CD4-positive, CD25-positive, alpha-beta regulatory T cell (primary cell): ENCODE measurements around the gene ZNF839. TPM values are rescaled to one million over a fixed set of nuclear protein-coding genes. Genes with fewer than 3 reads are reported as not detected.
"Not testable (repeated sequence)": the region's sequence is repeated elsewhere in the genome, so short reads cannot be mapped to it uniquely, and the experiment has no call there.

Experiments used
- ATAC-seq, 2 donors: fragments of 150-1000 bp; cut with Tn5 transposase; one replicate each; pipeline ENCODE4 v1.10.0; 2021; ENCODE audit warnings: low read depth in 2 of 2, moderate number of reproducible peaks in 2 of 2, moderate library complexity in 1 of 2
- DNase-seq, 3 donors: peaks; one replicate each; pipeline versions ENCODE4 v3.0.0 to v3.0.0-alpha.2; 2012 to 2022; ENCODE audit warnings: mixed read lengths in 1 of 3
- H3K27ac ChIP-seq: one replicate; pipeline ENCODE4 v1.7.0; 2013; ENCODE audit warnings: mild to moderate bottlenecking, low read length; ENCODE audit not compliant: insufficient read depth, poor library complexity, severe bottlenecking
- H3K27me3 ChIP-seq: one replicate; pipeline ENCODE4 v1.7.0; 2013; ENCODE audit warnings: low read length; ENCODE audit not compliant: control insufficient read depth, insufficient read depth
- H3K36me3 ChIP-seq: one replicate; pipeline ENCODE4 v1.7.0; 2013; ENCODE audit warnings: mild to moderate bottlenecking, low read length, moderate library complexity; ENCODE audit not compliant: control insufficient read depth, insufficient read depth
- H3K4me1 ChIP-seq: 2 replicates; pipeline ENCODE4 v1.7.0; 2013; ENCODE audit warnings: mild to moderate bottlenecking, low read length; ENCODE audit not compliant: insufficient read depth, control insufficient read depth, poor library complexity, severe bottlenecking
- H3K4me3 ChIP-seq: one replicate; pipeline ENCODE4 v1.7.0; 2013; ENCODE audit warnings: low read depth, mild to moderate bottlenecking, low read length, moderate library complexity
- H3K9me3 ChIP-seq, 2 experiments: 1 replicate in 1 of 2; 2 replicates in 1 of 2; pipeline ENCODE4 v1.7.0; 2013; ENCODE audit warnings: low read length in 2 of 2, mild to moderate bottlenecking in 1 of 2, moderate library complexity in 1 of 2; ENCODE audit not compliant: control insufficient read depth in 2 of 2
- H3K27ac Mint-ChIP-seq, 3 donors: one replicate each; pipeline ENCODE4 v1.8.0; 2020 to 2022; ENCODE audit warnings: mild to moderate bottlenecking in 3 of 3, mixed read lengths in 3 of 3, moderate library complexity in 2 of 3
- H3K27me3 Mint-ChIP-seq: one replicate; pipeline ENCODE4 v1.8.0; 2022; ENCODE audit warnings: mild to moderate bottlenecking, mixed read lengths
- H3K36me3 Mint-ChIP-seq: one replicate; pipeline ENCODE4 v1.8.0; 2020; ENCODE audit warnings: mixed read lengths
- H3K4me1 Mint-ChIP-seq, 4 donors: one replicate each; pipeline ENCODE4 v1.8.0; 2020 to 2022; ENCODE audit warnings: mixed read lengths in 4 of 4, mild to moderate bottlenecking in 1 of 4
- H3K4me3 Mint-ChIP-seq, 4 donors: one replicate each; pipeline ENCODE4 v1.8.0; 2020 to 2022; ENCODE audit warnings: mild to moderate bottlenecking in 4 of 4, mixed read lengths in 4 of 4, moderate library complexity in 3 of 4
- H3K9me3 Mint-ChIP-seq, 7 donors: one replicate each; pipeline ENCODE4 v1.8.0; 2020 to 2022; ENCODE audit warnings: mixed read lengths in 7 of 7, mild to moderate bottlenecking in 3 of 7, moderate library complexity in 2 of 7
- polyA plus RNA-seq, 4 donors: library from polyadenylated mRNA; unstranded; fragments of 300-500 nt; fragmentation: Illumina TruSeq; gene quantifications; one replicate each; pipeline ENCODE4 v1.2.3, GENCODE V29; 2021
- total RNA-seq: library from RNA; stranded (reverse); gene quantifications from one replicate; pipeline ENCODE4 v1.2.3, GENCODE V29; 2022

ZNF839 gene
- total and polyA plus RNA-seq, 5 donors from 2014 or later = 3.1 to 15.3 (median 4.4) TPM

DNA sequence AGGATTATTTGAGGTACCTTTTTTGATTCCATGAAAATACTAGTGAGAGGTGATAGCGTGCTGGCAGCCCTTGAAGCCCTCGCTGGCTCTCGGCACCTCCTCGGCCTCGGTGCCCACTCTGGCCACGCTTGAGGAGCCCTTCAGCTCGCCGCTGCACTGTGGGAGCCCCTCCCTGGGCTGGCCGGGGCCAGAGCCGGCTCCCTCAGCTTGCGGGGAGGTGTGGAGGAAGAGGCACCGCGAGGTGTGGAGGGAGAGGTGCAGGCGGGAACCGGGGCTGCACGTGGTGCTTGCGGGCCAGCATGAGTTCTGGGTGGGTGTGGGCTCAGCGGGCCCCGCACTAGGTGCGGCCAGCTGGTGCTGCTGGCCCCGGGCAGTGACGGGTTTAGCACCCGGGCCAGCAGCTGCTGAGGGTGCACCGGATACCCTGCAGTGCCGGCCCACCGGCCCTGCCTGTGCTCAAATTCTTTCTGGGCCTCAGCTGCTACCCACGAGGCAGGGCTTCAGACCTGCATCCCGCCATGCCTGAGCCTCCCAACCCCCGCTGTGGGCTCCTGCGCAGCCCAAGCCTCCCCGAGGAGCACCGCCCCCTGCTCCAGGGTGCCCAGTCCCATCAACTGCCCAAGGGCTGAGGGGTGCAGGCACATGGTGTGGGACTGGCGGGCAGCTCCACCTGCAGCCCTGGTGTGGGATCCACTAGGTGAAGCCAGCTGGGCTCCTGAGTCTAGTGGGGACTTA, 21.9 kb upstream of the ZNF839 start:
- DNase-seq (no peak), ATAC-seq (no peak)
- Histone ChIP-seq H3K27me3 (no peaks in the 10 kb centered on the region), H3K4me3 (no peak overlapping the region), H3K4me1 (no peaks in the 10 kb centered on the region), H3K27ac (no peak overlapping the region), H3K36me3 (no peaks in the 10 kb centered on the region), H3K9me3 (no peaks in the 10 kb centered on the region)
- H3K36me3 Mint-ChIP-seq = no peaks in the 10 kb centered on the region
- H3K27me3 Mint-ChIP-seq = peaks cover 16% of the 10 kb centered on the region
- no peak overlapping the region for H3K4me3 Mint-ChIP-seq
- peaks cover 0 to 1% (median 0%) of the 10 kb centered on the region in 7 donors for H3K9me3 Mint-ChIP-seq
- no peaks in the 10 kb centered on the region for H3K4me1 Mint-ChIP-seq
- no peak overlapping the region for H3K27ac Mint-ChIP-seq

DNA sequence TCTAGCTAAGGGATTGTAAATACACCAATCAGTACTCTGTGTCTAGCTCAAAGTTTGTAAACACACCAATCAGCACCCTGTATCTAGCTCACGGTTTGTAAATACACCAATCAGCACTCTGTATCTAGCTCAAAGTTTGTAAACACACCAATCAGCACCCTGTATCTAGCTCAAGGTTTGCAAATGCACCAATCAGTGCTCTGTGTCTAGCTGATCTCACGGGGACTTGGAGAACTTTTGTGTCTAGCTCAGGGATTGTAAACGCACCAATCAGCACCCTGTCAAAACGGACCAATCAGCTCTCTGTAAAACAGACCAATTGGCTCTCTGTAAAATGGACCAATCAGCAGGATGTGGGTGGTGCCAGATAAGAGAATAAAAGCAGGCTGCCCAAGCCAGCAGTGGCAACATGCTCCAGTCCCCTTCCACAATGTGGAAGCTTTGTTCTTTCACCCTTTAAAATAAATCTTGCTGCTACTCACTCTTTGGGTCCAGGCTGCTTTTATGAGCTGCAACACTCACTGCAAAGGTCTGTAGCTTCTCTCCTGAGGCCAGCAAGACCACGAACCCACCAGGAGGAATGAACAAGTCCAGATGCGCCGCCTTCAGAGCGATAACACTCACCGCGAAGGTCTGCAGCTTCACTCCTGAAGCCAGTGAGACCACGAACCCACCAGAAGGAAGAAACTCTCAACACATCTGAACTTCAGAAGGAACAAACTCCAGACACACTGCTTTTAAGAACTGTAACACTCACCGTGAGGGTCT, 21.1 kb upstream of the ZNF839 start:
- ATAC-seq, H3K9me3 ChIP-seq, DNase-seq, H3K4me1 ChIP-seq, H3K27me3 ChIP-seq, H3K9me3 Mint-ChIP-seq, H3K27ac ChIP-seq, H3K36me3 ChIP-seq, H3K4me3 Mint-ChIP-seq, H3K4me3 ChIP-seq, H3K4me1 Mint-ChIP-seq, H3K36me3 Mint-ChIP-seq: not testable (repeated sequence)
- H3K27ac Mint-ChIP-seq = peak overlapping the region in 1 of 3 donors; percentile 44
- peaks cover 15% of the 10 kb centered on the region for H3K27me3 Mint-ChIP-seq

DNA sequence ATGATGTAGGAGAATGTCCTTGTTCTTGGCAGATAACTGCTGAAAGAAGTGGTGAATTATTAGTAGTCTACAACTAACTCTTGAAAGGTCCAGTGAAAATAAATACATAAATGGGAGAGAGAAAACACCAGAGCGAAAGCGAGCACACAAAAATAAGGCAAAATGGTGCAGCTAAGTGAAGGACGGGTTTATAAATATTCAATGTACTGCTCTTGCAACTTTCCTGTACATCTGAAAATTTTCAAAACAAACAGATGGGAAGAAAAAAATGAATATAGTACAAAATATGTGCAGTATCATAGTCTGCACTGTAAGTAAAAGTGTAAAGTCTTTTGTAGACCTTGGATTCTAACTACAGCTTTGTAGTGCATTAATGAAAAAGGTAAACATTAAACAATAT, 15.9 kb upstream of the ZNF839 start:
- Mint-ChIP-seq H3K4me1 (peaks cover 0 to 17% (median 10%) of the 10 kb centered on the region in 4 donors), H3K36me3 (no peaks in the 10 kb centered on the region), H3K27me3 (peaks cover 30% of the 10 kb centered on the region), H3K27ac (no peak overlapping the region), H3K9me3 (peaks cover 0 to 4% (median 0%) of the 10 kb centered on the region in 7 donors), H3K4me3 (peak overlapping the region; percentile 46 to 83 (median 53))
- Histone ChIP-seq H3K36me3 (no peaks in the 10 kb centered on the region), H3K9me3 (no peaks in the 10 kb centered on the region), H3K4me3 (no peak overlapping the region), H3K27me3 (peaks cover 2% of the 10 kb centered on the region), H3K4me1 (peaks cover 11% of the 10 kb centered on the region), H3K27ac (no peak overlapping the region)
- no peak for ATAC-seq
- DNase-seq = no peak

DNA sequence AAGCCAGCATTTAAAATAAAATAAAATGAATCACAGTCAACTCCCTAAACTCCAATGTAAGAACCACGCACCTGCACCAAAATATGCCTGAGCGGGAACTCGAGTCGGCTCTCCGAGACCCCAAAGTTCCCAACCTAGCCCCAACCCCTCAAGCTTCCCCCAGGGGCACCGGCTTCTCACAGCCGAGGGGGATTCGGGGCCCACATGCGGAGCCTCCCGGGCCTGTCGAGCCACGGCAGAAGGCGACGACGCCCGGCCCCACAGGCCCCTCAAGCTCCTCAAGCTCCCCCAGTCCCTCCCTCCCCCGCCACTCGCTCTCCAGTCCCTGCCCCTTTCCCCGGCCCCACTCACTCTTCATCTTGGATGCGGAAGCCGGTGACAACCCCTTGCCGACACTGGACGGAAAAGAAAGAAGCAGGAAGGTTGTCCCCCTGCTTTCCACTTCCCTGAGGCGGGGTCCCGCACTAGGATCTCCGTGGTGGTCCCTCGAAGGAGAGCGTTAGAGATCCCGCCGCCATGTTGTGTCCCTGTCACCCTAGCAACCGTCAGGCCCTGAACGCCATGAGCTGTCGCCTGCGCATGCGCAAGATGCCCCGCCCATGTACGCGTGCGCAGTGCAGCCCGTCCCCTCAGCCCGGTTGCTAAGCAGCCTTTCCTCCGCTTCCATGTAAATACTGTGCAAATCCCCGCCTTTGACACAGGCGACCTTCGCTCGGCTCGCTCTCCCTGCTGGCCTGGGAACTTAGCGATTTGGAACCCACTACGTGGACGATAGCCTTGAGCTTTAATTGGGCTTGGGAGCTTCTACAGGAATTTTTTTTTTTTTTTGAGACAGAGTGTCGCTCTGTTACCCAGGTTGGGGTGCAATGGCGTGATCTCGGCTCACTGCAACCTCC, 14.7 kb upstream of the ZNF839 start, which contains the start of gene MOK:
TSS of gene MOK (minus strand) at position 554 of the 896 bp plus-strand sequence. CDS start at position 358, 196 bp downstream.
- peak; percentile 93 to 97 (median 95) for DNase-seq
- H3K4me3 Mint-ChIP-seq = peak within 1 kb of the TSS; percentile 94 to 100 (median 98)
- peak within 1 kb of the TSS; percentile 65 for H3K27ac ChIP-seq

DNA sequence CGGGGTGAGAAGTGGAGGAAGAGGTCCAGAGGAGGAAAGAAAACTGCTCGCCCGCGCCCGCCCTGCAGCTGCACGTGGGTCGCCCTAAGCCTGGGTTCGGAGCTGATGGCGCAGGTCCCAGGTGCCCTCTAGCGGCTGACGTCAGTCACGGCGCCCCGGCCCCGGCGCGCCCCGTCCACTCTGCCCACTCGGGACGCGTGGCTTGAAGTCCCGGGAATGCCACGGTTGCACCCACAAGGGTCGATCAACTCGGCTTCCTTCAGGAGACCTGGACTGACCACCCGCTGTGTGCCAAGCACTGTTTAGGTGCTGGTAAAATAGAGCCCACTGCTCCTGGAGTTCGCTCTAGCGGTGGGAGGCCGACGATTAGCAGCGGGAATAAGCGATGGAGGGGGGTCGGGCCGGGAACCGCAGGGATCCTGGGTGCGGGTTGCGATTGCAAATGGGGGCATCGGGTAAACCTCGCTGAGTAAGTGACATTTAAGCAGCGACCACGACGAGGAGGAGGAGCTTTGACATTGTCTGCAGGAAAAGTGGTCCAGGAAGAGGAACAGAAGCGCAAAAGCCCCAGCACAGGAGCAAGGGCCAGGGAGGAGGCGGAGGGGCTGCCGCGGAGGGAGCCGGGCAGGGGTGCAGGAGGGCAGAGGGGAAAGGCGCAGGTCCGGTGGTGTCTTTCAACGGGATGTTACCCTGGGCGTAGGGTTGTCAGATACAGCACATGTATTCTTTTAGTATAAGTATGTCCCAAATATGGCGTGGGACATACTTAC, 5.1 kb upstream of the ZNF839 start:
- ATAC-seq (peak; percentile 74 to 78), DNase-seq (peak; percentile 70 to 85 (median 80))
- Mint-ChIP-seq H3K27me3 (peaks cover 27% of the 10 kb centered on the region), H3K9me3 (peaks cover 0 to 4% (median 0%) of the 10 kb centered on the region in 7 donors), H3K4me3 (peak overlapping the region; percentile 85 to 94 (median 88)), H3K4me1 (peaks cover 12 to 53% (median 31%) of the 10 kb centered on the region in 4 donors), H3K36me3 (peaks cover 5% of the 10 kb centered on the region), H3K27ac (peak overlapping the region; percentile 39 to 93 (median 76))
- H3K4me3 ChIP-seq = peak overlapping the region; percentile 92
- H3K27me3 ChIP-seq = no peaks in the 10 kb centered on the region
- H3K36me3 ChIP-seq = no peaks in the 10 kb centered on the region
- H3K4me1 ChIP-seq = peaks cover 42% of the 10 kb centered on the region
- peak overlapping the region; percentile 51 for H3K27ac ChIP-seq
- H3K9me3 ChIP-seq = no peaks in the 10 kb centered on the region

More for the DNA sequence above, 14.7 kb upstream of the ZNF839 start, which contains the start of gene MOK:
- Mint-ChIP-seq H3K4me1 (peaks cover 0 to 17% (median 10%) of the 10 kb centered on the region in 4 donors), H3K9me3 (peaks cover 0 to 4% (median 0%) of the 10 kb centered on the region in 7 donors), H3K27ac (peak within 1 kb of the TSS; percentile 88 to 96 (median 95)), H3K27me3 (peaks cover 26% of the 10 kb centered on the region), H3K36me3 (no peaks in the 10 kb centered on the region)
- H3K4me3 ChIP-seq = peak within 1 kb of the TSS; percentile 75
- no peaks in the 10 kb centered on the region for H3K36me3 ChIP-seq
- H3K4me1 ChIP-seq = peaks cover 11% of the 10 kb centered on the region
- peaks cover 2% of the 10 kb centered on the region for H3K27me3 ChIP-seq
- no peaks in the 10 kb centered on the region for H3K9me3 ChIP-seq
- ATAC-seq = peak; percentile 87 to 92

DNA sequence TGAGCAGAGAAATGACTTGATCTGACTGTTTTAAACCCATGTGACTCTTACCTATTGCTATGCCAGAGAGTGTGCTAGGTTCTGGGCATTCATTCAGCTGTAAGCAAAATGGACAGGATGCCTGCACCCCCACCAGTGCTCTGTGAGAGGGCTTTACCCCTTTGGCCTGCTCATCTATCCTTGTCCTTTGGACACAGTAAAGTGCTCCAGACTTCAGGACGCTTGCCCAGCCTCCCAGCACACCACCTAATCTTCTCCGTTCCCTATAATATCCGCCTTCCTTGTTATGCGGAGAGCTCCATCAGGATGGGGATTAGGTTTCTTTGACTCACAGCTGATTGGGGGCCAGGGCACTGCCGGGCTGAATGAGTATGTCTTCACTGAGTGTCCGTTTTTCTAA, 4.4 kb upstream of the ZNF839 start:
- H3K36me3 Mint-ChIP-seq = peaks cover 5% of the 10 kb centered on the region
- Histone ChIP-seq H3K27me3 (no peaks in the 10 kb centered on the region), H3K4me3 (no peak overlapping the region), H3K9me3 (no peaks in the 10 kb centered on the region), H3K4me1 (peaks cover 44% of the 10 kb centered on the region), H3K36me3 (no peaks in the 10 kb centered on the region), H3K27ac (no peak overlapping the region)
- H3K9me3 Mint-ChIP-seq = peaks cover 0 to 4% (median 0%) of the 10 kb centered on the region in 7 donors
- H3K4me3 Mint-ChIP-seq = peak overlapping the region in 3 of 4 donors; percentile 85 to 94 (median 85)
- DNase-seq (no peak), ATAC-seq (no peak)
- H3K4me1 Mint-ChIP-seq = peaks cover 12 to 55% (median 33%) of the 10 kb centered on the region in 4 donors
- peaks cover 28% of the 10 kb centered on the region for H3K27me3 Mint-ChIP-seq
- peak overlapping the region in 1 of 3 donors; percentile 15 for H3K27ac Mint-ChIP-seq
